ENCODE data around the gene MTUS2. TPM values are rescaled to one million over a fixed set of nuclear protein-coding genes. Genes with fewer than 3 reads are reported as not detected.

The MTUS2 gene
- polyA plus RNA-seq, 1 donor from 2014 or later = 4.4 TPM

GRCh38 chr13:29483623-29484022 is 663.5 kb downstream of the MTUS2 start:
- H3K36me3 ChIP-seq (ENCODE audit: insufficient read depth, low read length) = no peaks in the 10 kb centered on the region
- H3K27me3 ChIP-seq (ENCODE audit: insufficient read depth, low read depth, low read length) = no peaks in the 10 kb centered on the region
- peak overlapping the region; percentile 3 for H3K9ac ChIP-seq (ENCODE audit: low read length)
- no peak overlapping the region for H3K4me2 ChIP-seq (ENCODE audit: low read length)
- no peak for TF ChIP-seq EZH2 (IDR thresholded peaks at IDR 0.05; ENCODE audit: borderline replicate concordance, insufficient read depth, low read length, poor library complexity, severe bottlenecking)
- TF ChIP-seq REST (IDR thresholded peaks at IDR 0.05; ENCODE audit: borderline replicate concordance) = no peak
- no peak for TF ChIP-seq CTCF (IDR thresholded peaks at IDR 0.05; ENCODE audit: poor library complexity, severe bottlenecking)
- no peak for TF ChIP-seq RAD21 (conservative IDR thresholded peaks at IDR 0.05)
- no peak for TF ChIP-seq SMC3 (conservative IDR thresholded peaks at IDR 0.05; ENCODE audit: poor library complexity)
- no peak for TF ChIP-seq TAF1 (IDR thresholded peaks at IDR 0.05; ENCODE audit: low read depth)
- TF ChIP-seq EP300 (conservative IDR thresholded peaks at IDR 0.05; ENCODE audit: poor library complexity, severe bottlenecking) = no peak
- no peak for TF ChIP-seq MXI1 (conservative IDR thresholded peaks at IDR 0.05; ENCODE audit: poor library complexity, severe bottlenecking)
- TF ChIP-seq POLR2AphosphoS5 (IDR thresholded peaks at IDR 0.05) = no peak
- H2AFZ ChIP-seq (ENCODE audit: low read depth, low read length) = no peak overlapping the region
- no peaks in the 10 kb centered on the region for H3F3A ChIP-seq (ENCODE audit: insufficient read depth, low read length, poor library complexity, severe bottlenecking)
- no peaks in the 10 kb centered on the region for H3K9me2 ChIP-seq (ENCODE audit: insufficient read depth, low read length)
- peak overlapping the region; percentile 46 for H3K27ac ChIP-seq (ENCODE audit: low read length)
- no peaks in the 10 kb centered on the region for H4K20me1 ChIP-seq (ENCODE audit: insufficient read depth)
- H3K9me3 ChIP-seq (ENCODE audit: low read length) = no peaks in the 10 kb centered on the region
- H3K4me3 ChIP-seq (ENCODE audit: low read length) = peak overlapping the region; percentile 7
- no peaks in the 10 kb centered on the region for H3K79me2 ChIP-seq (replicated peaks; ENCODE audit: insufficient read depth, low read length)

- no peak overlapping the region for H2AFZ ChIP-seq (ENCODE audit: low read depth, low read length)
- no peaks in the 10 kb centered on the region for H3K9me2 ChIP-seq (ENCODE audit: insufficient read depth, low read length)
- no peaks in the 10 kb centered on the region for H3K27me3 ChIP-seq (ENCODE audit: insufficient read depth, low read depth, low read length)
- H3K27ac ChIP-seq (ENCODE audit: low read length) = peak overlapping the region; percentile 46
- H3K9ac ChIP-seq (ENCODE audit: low read length) = peak overlapping the region; percentile 3
- H3K9me3 ChIP-seq (ENCODE audit: low read length) = no peaks in the 10 kb centered on the region
- H3K36me3 ChIP-seq (ENCODE audit: insufficient read depth, low read length) = no peaks in the 10 kb centered on the region
- H3F3A ChIP-seq (ENCODE audit: insufficient read depth, low read length, poor library complexity, severe bottlenecking) = no peaks in the 10 kb centered on the region
- TF ChIP-seq EP300 (conservative IDR thresholded peaks at IDR 0.05; ENCODE audit: poor library complexity, severe bottlenecking) (peak; percentile 40), POLR2AphosphoS5 (IDR thresholded peaks at IDR 0.05) (peak; percentile 42), EZH2 (IDR thresholded peaks at IDR 0.05; ENCODE audit: borderline replicate concordance, insufficient read depth, low read length, poor library complexity, severe bottlenecking) (no peak)
- H4K20me1 ChIP-seq (ENCODE audit: insufficient read depth) = no peaks in the 10 kb centered on the region
- H3K4me2 ChIP-seq (ENCODE audit: low read length) = no peak overlapping the region
- peak overlapping the region; percentile 7 for H3K4me3 ChIP-seq (ENCODE audit: low read length)
- H3K79me2 ChIP-seq (replicated peaks; ENCODE audit: insufficient read depth, low read length) = no peaks in the 10 kb centered on the region
These were observed 664.1 kb downstream of the MTUS2 start for GRCh38 chr13:29484236-29484635.

Data from neural cell (in vitro differentiated cells).